Measurements from ENCODE around the gene ALG11.

- TF ChIP-seq CTCF (IDR thresholded peaks at IDR 0.05) = no peak
- TF ChIP-seq POLR2A (IDR thresholded peaks at IDR 0.05) = no peak
Observed at GRCh38 chr13:51977625-51978024, 34.6 kb upstream of the ALG11 start.
